HG02571 (cell line): ENCODE results near the gene TSPEAR.
"Not testable (repeated sequence)": the region's sequence is repeated elsewhere in the genome, so short reads cannot be mapped to it uniquely, and the experiment has no call there.

ENCODE experiments used
- ATAC-seq: cut with Tn5 transposase; IDR thresholded peaks from one replicate; pipeline ENCODE4 v1.9.1; 2021; ENCODE audit warnings: mild to moderate bottlenecking, moderate library complexity; ENCODE audit not compliant: unreplicated experiment

The TSPEAR gene

DNA sequence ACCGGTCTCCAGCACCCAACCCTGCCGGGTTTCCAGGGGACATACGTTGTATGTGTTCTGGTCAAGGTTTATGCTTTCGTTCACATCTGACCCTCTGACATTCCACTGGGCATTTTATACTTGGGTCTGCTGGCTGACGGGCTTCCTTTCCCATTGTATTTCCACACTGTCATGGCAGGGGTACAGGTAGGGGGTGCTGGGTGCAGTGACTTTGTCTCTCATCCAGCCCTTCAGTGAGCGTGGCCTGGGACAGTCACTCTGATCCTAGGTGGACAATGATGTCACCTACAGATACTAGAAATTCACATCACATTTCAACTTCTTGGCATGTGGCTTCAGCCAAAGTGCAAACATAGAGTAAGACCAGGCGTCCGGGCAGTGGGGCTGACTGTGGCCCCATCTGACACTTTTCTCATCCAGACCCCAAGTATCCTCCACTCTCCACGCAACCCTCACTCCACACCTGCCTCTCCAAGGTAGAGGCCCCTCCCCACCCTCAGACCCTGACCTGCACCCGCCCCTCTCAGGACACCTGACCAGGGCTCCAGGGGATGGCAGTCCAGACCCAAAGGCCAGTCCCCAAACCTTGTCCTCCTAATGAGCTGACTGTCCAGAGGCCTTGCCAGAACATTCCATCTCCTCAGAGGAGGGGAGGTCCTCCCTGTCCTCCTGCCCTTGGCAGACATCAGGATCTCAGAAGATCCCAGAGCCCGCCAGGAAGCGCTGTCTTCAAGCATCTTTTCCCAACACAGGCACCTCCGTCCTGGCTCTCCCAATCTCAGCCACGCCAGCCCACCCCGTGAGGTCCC lies 75.0 kb downstream of the TSPEAR start:
- no peak for ATAC-seq

DNA sequence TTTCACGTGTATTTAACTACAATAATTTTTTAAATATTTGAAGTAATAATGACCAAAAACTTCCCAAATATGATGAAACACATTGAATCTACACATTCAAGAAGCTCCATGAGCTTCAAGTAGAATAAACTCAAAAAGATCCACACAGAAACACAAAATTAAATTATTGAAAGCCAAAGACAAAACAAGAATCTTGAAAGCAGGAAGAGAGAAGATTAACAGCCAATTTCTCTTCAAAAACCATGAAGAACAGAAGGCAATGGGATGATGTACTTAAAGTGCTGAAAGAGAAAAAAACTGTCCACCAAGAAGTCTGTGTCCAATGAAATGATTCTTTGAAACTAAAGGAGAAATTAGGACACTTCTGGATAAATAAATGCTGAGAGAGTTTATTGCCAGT lies 79.3 kb downstream of the TSPEAR start:
- no peak for ATAC-seq

DNA sequence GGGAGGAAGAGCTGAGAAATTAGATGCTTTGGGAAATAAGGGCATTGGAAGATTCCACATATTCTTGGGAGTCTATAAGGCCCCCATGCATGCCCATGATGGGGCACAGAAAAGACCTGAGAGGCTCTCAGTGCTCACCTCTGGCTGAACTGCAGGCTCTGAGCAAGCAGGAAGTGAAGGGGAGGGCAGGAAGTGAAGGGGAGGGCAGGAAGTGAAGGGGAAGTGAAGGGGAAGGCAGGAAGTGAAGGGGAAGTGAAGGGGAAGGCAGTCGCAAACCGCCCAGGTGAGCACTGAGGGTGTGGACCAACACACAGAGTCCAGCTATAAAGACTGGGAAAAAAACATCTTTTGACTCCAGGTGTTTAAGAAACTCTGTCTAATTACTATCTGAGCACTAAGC lies 80.9 kb downstream of the TSPEAR start:
- no peak for ATAC-seq

DNA sequence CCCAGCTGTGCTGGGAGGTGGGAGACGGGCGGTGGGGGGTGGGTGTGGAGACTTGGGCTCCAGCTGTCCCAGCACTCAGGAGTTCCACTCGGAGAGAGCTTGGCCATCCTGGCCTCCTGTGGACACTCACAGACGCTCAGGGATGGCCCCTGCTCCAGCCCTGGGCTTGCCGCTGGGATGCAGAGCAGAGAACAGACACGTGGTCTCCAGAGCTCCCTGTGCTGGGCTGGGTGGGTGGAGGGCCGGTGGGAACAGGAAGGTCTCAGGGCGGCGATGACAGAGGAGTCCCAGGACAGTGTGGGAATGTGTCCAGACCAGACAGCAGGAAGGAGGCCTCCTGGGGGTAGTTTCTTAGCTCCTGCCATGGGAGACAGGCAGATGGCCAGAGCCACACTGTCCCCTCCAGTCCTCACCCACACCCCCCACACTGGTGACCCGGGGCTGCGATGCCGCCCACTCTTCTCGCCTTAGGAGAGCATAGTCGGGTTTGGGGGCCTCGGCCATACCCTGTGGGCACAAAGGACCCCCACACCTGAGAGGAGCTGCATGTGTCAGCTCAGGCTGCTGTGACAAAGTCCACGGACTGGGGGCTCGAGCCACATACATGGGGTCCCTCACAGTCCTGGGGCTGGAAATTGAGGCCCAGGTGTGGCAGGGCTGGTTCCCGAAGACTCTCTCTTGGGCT lies 82.5 kb downstream of the TSPEAR start:
- ATAC-seq: no peak

DNA sequence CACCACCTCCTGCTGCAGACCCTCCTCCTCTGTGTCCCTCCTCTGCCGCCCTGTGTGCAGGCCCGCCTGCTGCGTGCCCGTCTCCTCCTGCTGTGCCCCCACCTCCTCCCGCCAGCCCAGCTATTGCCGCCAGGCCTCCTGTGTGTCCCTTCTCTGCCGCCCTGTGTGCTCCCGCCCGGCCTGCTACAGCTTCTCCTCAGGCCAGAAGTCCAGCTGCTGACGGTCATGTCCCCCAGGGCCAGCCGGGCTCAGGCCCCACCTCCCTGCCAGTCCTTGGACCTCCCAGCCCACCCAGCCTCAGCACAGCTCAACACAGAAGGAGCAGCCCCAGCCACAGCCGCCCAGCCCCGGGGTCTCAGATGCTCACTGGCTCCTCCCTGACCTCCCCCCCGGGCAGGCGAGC lies 83.5 kb downstream of the TSPEAR start:
- ATAC-seq: not testable (repeated sequence)

DNA sequence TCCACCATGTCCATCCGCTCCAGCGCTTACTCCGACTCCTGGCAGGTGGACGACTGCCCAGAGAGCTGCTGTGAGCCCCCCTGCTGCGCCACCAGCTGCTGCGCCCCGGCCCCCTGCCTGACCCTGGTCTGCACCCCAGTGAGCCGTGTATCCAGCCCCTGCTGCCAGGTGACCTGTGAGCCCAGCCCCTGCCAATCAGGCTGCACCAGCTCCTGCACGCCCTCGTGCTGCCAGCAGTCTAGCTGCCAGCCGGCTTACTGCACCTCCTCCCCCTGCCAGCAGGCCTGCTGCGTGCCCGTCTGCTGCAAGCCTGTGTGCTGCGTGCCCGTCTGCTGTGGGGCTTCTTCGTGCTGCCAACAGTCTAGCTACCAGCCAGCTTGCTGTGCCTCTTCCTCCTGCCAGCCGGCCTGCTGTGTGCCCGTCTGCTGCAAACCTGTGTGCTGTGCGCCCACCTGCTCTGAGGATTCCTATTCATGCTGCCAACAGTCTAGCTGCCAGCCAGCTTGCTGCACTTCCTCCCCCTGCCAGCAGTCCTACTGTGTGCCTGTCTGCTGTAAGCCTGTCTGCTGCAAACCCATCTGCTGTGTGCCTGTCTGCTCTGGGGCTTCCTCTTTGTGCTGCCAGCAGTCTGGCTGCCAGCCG lies 84.1 kb downstream of the TSPEAR start:
- ATAC-seq: not testable (repeated sequence)

DNA sequence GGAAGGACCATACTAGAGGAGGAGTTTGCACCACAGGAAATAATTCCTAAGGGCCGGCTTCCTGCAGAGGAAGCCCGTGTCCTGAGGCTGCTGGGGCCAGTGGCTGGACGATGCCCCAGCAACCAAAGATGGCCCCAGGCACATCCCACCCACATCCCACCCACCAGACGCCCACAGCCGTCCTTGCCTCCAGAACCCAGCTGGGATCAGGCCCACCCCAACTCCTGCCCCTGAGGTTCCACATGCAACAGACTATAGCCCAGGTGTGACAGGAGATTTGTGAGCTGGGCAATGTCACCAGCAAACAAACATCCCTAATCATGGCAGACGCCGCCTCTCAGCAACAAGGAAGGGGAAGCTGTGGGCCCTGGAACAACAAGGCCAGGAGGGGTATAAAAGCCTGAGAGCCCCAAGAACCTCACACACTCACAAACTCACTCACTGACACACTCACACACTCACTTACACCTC lies 84.7 kb downstream of the TSPEAR start, which contains the start of gene KRTAP10-9:
Gene KRTAP10-9 (plus strand): TSS at position 421 of the 471 bp plus-strand sequence. CDS start 79 bp downstream, outside the sequence.
- ATAC-seq: no peak

DNA sequence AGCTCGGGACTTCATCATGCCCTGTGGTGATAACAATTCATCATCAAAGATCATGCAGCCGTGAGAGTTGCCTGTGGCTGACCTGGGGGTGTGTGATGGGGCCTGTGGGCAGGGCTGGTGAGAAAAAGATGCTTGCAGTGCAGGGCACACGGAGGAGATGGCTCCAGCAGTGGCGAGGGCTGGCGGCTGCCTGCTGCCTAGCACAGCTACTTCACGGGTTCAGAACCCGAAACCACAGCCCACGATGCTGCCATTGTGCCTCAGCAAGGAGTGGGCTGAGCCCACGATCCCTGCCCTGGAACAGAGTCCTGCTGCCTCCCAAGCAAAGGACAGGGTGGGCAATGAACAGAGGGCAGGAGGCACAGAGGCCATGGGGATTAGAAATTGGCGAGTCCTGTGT lies 85.1 kb downstream of the TSPEAR start:
- ATAC-seq: no peak

DNA sequence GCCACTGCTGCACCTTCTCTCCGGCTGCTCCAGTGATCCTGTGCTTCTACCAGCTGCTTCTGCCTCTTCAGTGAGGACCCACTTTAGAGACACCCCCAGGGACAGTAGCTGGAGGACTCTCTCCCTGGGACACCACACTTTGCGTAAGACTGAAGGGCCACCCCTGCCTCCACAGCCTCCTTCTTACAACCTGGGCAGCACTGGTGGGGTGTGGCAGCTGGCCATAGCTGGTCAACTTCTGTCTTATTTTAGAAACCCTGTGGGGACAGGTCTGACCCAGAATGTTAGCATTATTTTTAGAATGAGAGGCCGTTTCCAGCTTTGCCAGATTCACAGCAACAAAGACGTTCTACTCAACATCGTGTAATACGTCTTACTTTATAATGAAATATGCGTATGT lies 85.6 kb downstream of the TSPEAR start:
- no peak for ATAC-seq

DNA sequence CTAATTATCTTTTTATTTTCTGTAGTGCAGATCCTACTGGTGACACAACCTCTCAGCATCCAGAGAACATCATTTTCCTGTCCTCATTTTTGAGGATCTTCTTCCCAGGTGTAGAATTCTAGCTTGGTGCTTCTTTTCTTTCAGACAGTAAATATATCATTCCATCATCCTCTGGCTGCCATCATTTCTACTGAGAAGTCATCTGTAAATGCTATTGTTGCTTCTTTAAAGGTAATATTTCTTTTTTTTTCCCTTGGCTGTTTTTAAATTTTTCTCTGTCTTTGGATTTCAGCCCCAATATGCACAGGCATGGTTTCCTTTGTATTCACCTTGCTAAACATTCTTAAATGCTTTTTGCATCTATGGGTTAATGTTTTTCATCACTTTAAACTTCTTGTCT lies 87.8 kb downstream of the TSPEAR start:
- no peak for ATAC-seq

DNA sequence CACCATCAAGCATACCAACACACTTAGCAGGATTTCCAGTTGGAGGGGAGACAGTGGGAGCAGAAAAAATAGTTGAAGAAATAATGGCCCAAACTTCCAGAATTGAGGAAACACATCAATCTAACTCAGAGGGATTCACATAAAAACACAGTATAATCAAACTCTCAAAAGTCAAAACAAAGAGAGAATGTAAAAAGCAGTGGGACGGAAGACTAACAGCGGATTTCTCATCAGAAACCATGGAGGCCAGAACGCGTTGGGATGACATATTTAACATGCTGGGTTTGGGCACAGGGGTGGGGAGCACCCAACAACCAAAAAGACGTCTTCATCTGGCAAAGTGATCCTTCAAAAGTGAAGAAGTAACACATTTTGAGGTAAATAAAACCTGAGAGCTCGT lies 91.5 kb downstream of the TSPEAR start:
- ATAC-seq: no peak

DNA sequence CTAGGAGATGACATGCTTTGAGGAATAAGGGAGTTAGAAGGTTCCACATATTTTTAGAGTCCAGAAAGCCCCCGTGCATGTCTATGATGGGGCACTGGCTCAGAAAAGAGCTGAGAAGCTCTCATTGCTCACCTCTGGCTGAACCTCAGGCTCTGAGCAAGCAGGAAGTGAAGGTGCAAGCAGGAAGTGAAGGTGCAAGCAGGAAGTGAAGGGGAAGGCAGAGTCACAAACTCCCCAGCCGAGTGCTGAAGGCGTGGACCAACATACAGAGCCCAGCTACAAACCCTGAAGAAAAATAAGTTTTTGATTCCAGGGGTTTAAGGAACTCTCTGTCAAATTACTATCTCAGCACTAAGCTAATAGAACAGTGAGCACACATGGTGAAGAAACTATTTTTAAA lies 92.5 kb downstream of the TSPEAR start:
- ATAC-seq: no peak

DNA sequence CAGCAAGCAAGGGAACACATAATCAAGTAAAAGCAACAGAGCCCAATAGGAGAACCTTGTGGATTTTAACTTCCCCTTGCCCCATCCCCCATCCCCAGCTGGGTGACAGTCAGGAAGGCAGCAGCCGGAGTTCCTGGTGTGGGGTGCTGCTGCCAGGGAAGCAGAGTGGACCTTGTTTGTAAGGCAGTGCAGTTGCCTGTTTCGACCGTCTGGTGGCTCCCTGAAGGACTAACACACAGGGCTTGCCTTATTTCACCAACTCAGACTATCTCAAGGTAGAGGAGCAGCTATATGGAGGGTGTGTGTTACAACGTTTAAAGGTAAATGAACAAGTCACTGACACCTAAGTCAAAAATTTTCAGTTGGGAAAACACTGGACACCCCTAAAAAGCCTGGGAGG lies 92.9 kb downstream of the TSPEAR start:
- ATAC-seq: no peak

DNA sequence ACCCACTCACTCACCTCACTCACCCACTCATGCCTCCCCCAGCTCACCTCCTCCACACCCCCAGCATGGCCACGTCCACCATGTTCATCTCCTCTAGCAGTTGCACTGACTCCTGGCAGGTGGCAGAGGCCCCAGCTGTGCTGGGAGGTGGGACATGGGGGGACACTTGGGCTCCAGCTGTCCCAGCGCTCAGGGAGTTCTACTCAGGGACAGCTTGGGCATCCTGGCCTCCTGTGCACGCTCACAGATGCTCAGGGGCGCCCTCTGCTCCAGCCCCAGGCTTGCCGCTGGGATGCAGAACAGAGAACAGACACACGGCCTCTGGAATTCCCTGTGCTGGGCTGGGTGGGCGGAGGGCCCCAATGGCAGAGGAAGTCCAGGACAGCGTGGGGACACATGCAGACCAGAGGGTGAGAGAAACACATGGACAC lies 94.3 kb downstream of the TSPEAR start:
- no peak for ATAC-seq

DNA sequence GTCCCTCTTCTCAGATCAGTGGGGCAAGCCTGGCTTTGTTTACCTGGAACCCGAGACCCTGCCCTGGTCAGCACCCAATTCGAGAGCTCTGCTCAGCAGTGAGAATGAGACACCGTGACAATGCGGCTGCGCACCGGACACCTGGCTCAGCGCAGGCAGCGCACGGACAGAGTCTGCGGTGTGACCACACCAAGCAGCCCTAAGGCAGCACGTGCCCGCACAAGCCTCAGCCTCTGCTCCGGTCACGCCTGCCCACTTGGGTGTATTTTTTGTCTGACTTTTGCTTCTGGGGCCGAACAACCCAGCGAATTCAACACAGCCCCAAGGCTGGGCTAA lies 94.8 kb downstream of the TSPEAR start:
- no peak for ATAC-seq

DNA sequence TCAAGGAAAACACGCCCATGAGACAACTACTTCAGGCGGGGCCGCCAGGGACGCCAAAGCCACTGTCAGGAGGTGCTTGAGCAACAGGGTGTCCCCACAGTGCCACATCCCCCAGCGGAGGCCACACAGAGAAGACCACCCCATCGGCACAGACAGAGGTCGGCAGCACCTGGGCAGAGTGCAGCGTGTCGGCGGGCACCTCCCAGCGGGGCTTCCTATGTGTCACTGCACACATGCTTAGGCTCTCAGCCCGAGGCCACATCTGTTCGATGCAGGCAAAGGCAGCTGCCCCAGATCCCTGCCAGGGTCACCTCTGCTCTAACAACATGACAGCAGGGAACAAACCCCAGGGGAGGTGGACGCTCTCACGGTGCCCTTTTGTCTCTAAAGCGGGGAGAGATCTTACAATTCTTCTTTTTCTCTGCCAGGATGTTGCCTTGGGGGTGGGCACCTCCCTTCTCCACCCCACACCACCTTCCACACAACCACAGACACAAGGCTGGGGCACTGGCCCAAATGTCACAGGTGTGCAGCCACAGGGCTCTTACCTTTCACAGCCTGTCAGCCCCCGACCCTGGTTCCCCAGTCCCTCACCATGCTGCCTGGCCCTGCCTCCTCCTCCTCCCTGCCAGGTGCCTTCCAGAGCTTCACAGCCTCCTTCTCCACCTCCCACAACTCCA lies 95.3 kb downstream of the TSPEAR start:
- no peak for ATAC-seq

DNA sequence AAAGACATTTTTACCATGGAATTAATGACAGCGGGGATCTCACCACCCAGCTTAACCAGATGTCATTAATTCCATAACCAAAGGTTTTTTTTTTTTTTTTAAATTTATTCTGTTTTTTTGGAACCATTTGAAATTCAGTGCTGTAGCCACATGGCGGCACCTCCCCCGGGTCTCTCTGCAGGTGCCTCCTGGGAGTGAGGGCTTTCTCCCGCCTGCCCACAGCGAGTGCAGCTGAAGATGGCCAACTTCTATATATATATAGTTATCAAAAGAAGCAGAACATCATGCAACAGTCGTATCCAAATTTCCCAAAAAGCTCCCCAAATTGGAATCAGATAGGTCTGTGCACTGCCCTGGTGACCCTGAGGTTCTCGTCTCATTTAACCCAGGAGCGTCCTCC lies 95.9 kb downstream of the TSPEAR start:
- ATAC-seq: no peak

DNA sequence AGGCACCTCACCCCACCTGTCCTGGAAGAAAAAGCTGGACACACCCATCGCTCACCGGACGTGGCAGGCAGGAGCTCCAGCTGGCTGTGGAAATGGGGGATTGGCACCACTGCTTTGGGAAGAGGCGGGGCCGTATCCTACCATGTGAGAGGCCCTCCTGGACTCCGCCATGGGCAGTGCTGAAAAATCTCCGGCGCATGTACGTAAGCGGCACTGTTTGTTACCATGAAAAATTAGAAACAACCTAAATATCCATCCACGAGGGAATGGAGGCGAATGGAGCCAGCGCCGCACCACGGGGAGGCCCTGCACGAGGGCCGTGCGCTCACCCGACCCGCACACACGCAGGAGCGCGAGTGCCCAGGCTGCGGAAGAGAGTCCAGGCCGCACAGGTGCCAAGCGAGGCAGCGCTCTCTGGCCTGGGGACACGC lies 96.4 kb downstream of the TSPEAR start:
- no peak for ATAC-seq

DNA sequence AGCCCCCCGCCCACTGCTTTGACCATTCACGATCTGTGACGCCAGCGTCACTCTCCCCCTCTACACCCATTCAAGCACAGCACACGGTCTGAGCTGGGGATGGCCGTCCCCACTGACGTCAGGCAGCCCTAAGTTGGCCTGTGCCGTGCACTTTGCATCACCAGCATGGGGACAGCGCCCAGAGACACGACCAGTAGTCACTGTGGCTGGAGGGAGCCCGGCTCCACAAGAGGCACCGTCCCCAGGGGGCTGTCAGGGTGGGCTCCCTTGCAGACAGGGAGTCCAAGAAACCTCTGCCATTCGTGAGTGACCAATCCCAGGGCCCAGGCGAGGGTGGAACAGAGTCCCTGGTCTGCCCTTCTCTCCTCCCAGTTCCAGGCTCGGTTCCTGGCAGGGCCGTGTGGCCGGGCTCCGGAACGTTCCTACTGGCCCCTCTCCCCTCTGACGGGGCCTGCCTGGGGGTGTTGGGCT lies 97.2 kb downstream of the TSPEAR start:
- ATAC-seq: no peak

DNA sequence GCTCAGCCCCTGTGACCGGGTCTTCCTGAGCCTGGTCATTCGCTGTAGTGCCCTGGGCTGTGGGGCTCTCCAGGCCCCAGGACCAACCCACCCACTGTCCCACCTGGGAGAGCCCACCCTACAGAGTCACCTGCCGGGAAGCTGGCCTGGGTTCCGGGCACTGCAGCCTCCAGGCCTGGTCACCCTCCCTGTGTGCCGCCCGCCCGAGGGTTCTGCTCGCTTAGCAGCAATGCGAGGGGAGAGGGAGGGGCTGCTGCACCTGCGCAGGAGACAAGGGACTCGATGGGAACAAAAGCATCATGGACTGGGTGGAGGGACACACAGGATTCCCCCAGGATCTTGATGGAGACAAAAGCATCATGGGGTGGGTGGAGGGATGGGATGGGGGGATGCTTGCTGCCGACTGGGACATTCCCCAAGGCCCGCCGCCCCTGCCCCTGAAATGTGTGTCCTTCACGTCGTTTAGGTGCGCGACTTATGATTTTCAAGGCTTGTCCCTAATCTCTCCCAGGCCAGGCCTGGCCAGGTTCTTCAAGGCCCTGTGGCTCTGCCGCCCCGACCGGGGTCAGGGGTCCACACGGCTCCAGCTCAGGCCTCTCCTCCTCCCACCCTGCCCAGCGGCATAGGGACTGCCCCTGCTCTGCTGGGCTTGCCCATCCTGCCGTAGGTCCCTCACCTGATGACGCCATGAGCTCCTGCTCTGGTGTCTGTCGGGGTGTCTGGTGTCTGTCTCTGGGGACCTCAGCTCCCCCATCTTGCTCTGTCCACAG lies 97.8 kb downstream of the TSPEAR start:
- ATAC-seq: no peak
